Measurements from ENCODE around the gene USP6NL. TPM values are rescaled to one million over a fixed set of nuclear protein-coding genes. Genes with fewer than 3 reads are reported as not detected.

Gene USP6NL
- total and polyA plus RNA-seq, 3 donors from 2014 or later: 50.4 to 64.9 (median 56.1) TPM

GRCh38 chr10:11505639-11506038, 105.8 kb downstream of the USP6NL start:
- 88% methylated on average over 3 of the region's 3 CpGs for WGBS, 2 donors
- TF ChIP-seq CTCF (IDR thresholded peaks at IDR 0.05): no peak
- no peak for TF ChIP-seq POLR2A (IDR thresholded peaks at IDR 0.05)
- Histone ChIP-seq H3K27ac (no peak overlapping the region), H3K36me3 (ENCODE audit: low read depth, missing control alignments) (no peaks in the 10 kb centered on the region), H3K9me3 (no peaks in the 10 kb centered on the region), H3K4me3 (no peak overlapping the region), H3K4me1 (no peaks in the 10 kb centered on the region), H3K27me3 (no peaks in the 10 kb centered on the region)
- intact Hi-C loops (cut with DNase I; ENCODE audit: low total_unique reads): no loop called here
- no peak for DNase-seq

DNA sequence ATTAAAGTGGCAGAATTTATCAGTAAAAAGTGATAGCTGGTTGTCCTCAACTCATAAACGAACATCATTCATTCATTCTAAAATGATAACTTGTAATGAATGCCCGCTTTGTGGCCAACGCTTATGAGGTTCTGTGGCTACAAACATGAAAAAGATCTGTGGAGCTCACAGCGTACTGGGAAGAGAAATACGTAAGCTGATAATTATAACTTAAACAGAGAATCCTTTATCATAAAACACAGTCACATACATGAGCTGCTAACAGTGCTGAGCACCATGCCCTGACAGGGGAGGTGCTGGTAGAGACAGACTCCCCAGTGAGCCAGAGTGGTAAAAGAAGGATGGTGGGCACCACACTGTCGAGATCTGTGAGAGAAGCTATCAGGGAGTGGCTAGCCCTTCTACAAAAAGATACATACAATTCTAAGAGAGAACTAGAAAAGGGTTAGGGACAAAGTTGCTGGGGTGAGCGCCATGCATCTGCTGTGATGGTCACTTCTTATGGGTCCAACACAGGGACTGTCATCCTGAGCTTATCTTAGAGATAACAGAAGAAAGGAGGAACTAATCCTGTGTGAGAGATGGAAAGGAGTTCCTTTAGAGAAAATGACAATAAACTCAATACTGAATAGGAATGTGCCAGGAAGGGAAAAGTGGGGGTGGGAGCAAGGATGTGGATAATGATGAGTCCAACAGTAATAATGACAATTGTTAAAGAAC, 106.7 kb downstream of the USP6NL start:
- peak overlapping the region in 1 of 2 donors; percentile 32 for H3K27ac ChIP-seq
- DNase-seq: peak; percentile 49
- intact Hi-C loops (cut with DNase I; ENCODE audit: low total_unique reads): no loop called here
- no peaks in the 10 kb centered on the region for H3K36me3 ChIP-seq (ENCODE audit: low read depth, missing control alignments)
- TF ChIP-seq CTCF (IDR thresholded peaks at IDR 0.05) (no peak), POLR2A (IDR thresholded peaks at IDR 0.05) (no peak)
- 66 to 79% methylated on average over 7 of the region's 7 CpGs for WGBS, 2 donors
- H3K9me3 ChIP-seq: no peaks in the 10 kb centered on the region
- no peak overlapping the region for H3K4me3 ChIP-seq
- H3K4me1 ChIP-seq: no peaks in the 10 kb centered on the region
- no peaks in the 10 kb centered on the region for H3K27me3 ChIP-seq

DNA sequence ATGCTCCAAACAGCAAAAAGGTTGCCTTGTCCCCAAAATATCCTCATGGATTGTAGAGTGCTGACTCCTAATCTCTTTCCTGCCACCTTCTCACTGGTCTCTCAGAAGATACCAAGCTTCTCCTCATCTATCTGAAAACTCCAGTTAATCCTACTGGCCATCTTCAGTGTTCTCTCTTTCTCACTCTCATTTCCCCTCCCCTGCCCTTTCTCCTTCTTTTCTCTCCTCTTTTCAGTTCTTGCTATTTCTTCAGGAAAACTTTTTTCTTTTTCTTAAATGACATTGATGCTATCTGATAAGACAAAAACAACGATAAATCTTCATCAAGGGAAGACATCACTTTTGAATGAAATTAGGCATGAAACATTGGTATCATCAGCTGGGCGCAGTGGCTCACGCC, 109.8 kb downstream of the USP6NL start:
- Histone ChIP-seq H3K27me3 (no peaks in the 10 kb centered on the region), H3K9me3 (no peaks in the 10 kb centered on the region), H3K4me3 (no peak overlapping the region), H3K4me1 (no peaks in the 10 kb centered on the region), H3K36me3 (ENCODE audit: low read depth, missing control alignments) (no peaks in the 10 kb centered on the region), H3K27ac (no peak overlapping the region)
- TF ChIP-seq POLR2A (IDR thresholded peaks at IDR 0.05) (no peak), CTCF (IDR thresholded peaks at IDR 0.05) (no peak)
- 90 to 95% methylated on average over 3 of the region's 3 CpGs for WGBS, 2 donors
- DNase-seq: no peak
- intact Hi-C loops (cut with DNase I; ENCODE audit: low total_unique reads): no loop called here

DNA sequence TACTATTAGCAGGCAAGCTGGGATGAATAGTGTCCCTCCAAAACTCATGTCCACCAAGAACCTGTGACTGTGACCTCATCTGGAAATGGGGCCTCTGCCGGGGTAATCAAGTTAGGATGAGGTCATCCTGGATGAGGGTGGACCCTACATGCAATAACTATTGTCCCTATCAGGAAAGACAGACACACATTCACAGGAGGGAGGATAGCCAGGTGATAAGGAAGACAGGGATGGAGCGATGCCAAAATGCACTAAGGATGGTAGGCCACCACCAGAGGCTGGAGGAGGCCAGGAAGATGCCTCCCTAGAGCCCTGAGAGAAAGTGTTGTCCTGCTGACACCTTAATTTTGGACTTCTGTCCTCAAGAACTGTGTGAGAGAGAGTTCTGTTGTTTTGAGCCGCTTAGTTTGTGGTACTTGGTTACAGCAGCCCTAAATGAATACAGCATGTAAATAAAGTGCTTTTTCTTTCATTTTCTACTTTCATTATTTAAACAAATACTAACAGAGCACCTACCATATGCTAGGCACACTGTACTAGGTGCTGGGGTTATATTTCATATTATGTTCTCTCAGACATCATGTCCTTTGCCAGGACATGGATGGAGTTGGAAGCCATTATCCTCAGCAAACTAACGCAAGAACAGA, 111.9 kb downstream of the USP6NL start:
- Histone ChIP-seq H3K36me3 (ENCODE audit: low read depth, missing control alignments) (no peaks in the 10 kb centered on the region), H3K4me1 (no peaks in the 10 kb centered on the region), H3K9me3 (no peaks in the 10 kb centered on the region), H3K27ac (no peak overlapping the region), H3K4me3 (no peak overlapping the region), H3K27me3 (no peaks in the 10 kb centered on the region)
- TF ChIP-seq CTCF (IDR thresholded peaks at IDR 0.05) (no peak), POLR2A (IDR thresholded peaks at IDR 0.05) (no peak)
- WGBS, 2 donors: 80 to 84% methylated on average over 4 of the region's 4 CpGs
- DNase-seq: no peak
- intact Hi-C loops (cut with DNase I; ENCODE audit: low total_unique reads): no loop called here

Data from testis (tissue), 3 donors.